ENCODE data around the gene BRI3. TPM values are rescaled to one million over a fixed set of nuclear protein-coding genes. Genes with fewer than 3 reads are reported as not detected.

Gene BRI3
- total RNA-seq, 1 experiment from 2014 or later, result 154 TPM

- H3K27me3 Mint-ChIP-seq (ENCODE audit: insufficient read depth, unreplicated experiment), result no peaks in the 10 kb centered on the region
- TF ChIP-seq CTCF (IDR thresholded peaks at IDR 0.05; ENCODE audit: unreplicated experiment), result no peak
- H3K4me3 Mint-ChIP-seq (ENCODE audit: unreplicated experiment), result no peak overlapping the region
- DNase-seq (ENCODE audit: unreplicated experiment), result no peak
- H3K36me3 Mint-ChIP-seq (ENCODE audit: insufficient read depth, unreplicated experiment), result peaks cover 84% of the 10 kb centered on the region
- POLR2A ChIA-PET, result no interaction called here
- no TSS peak for BruUV-seq (replicated peaks)
- intact Hi-C loops (cut with micrococcal nuclease), result no loop called here
- no peaks in the 10 kb centered on the region for H3K9me3 Mint-ChIP-seq (ENCODE audit: unreplicated experiment)
- no peaks in the 10 kb centered on the region for H3K4me1 Mint-ChIP-seq (ENCODE audit: insufficient read depth, unreplicated experiment)
- CTCF ChIA-PET, result interaction anchor here (0.8 kb wide), 1 partner anchor 19 kb away, joined by 3 read pairs; no protein-coding TSS in a partner anchor
- no peak overlapping the region for H3K27ac Mint-ChIP-seq (ENCODE audit: low read depth, unreplicated experiment)
These were observed 26.5 kb downstream of the BRI3 start for GRCh38 chr7:98307971-98308466.

- intact Hi-C loops (cut with micrococcal nuclease), result no loop called here
- no peaks in the 10 kb centered on the region for H3K27me3 Mint-ChIP-seq (ENCODE audit: insufficient read depth, unreplicated experiment)
- H3K27ac Mint-ChIP-seq (ENCODE audit: low read depth, unreplicated experiment), result no peak overlapping the region
- ChIA-PET POLR2A (no interaction called here), CTCF (interaction anchor here (1.5 kb wide), 1 partner anchor 92 kb away, joined by 3 read pairs; no protein-coding TSS in a partner anchor)
- no peaks in the 10 kb centered on the region for H3K4me1 Mint-ChIP-seq (ENCODE audit: insufficient read depth, unreplicated experiment)
- peaks cover 84% of the 10 kb centered on the region for H3K36me3 Mint-ChIP-seq (ENCODE audit: insufficient read depth, unreplicated experiment)
- no peaks in the 10 kb centered on the region for H3K9me3 Mint-ChIP-seq (ENCODE audit: unreplicated experiment)
- H3K4me3 Mint-ChIP-seq (ENCODE audit: unreplicated experiment), result no peak overlapping the region
- no peak for TF ChIP-seq CTCF (IDR thresholded peaks at IDR 0.05; ENCODE audit: unreplicated experiment)
- DNase-seq (ENCODE audit: unreplicated experiment), result no peak
- BruUV-seq (replicated peaks), result no TSS peak
These were observed 28.1 kb downstream of the BRI3 start for GRCh38 chr7:98309566-98309965.

GRCh38 chr7:98312201-98312600, 30.7 kb downstream of the BRI3 start:
- ChIA-PET CTCF (interaction anchor here (0.5 kb wide), 1 partner anchor 29 kb away, joined by 4 read pairs; no protein-coding TSS in a partner anchor), POLR2A (interaction anchor here (0.7 to 0.9 kb wide), 2 partner anchors 12 to 89 kb away, joined by 3 read pairs; partner anchors contain the start of gene BAIAP2L1)
- TF ChIP-seq CTCF (IDR thresholded peaks at IDR 0.05; ENCODE audit: unreplicated experiment), result no peak
- no peaks in the 10 kb centered on the region for H3K27me3 Mint-ChIP-seq (ENCODE audit: insufficient read depth, unreplicated experiment)
- peak overlapping the region; percentile 16 for H3K27ac Mint-ChIP-seq (ENCODE audit: low read depth, unreplicated experiment)
- H3K4me3 Mint-ChIP-seq (ENCODE audit: unreplicated experiment), result no peak overlapping the region
- BruUV-seq (replicated peaks), result no TSS peak
- no peak for DNase-seq (ENCODE audit: unreplicated experiment)
- no peaks in the 10 kb centered on the region for H3K4me1 Mint-ChIP-seq (ENCODE audit: insufficient read depth, unreplicated experiment)
- intact Hi-C loops (cut with micrococcal nuclease), result no loop called here
- no peaks in the 10 kb centered on the region for H3K9me3 Mint-ChIP-seq (ENCODE audit: unreplicated experiment)
- H3K36me3 Mint-ChIP-seq (ENCODE audit: insufficient read depth, unreplicated experiment), result peaks cover 82% of the 10 kb centered on the region

- no peak for TF ChIP-seq CTCF (IDR thresholded peaks at IDR 0.05; ENCODE audit: unreplicated experiment)
- Mint-ChIP-seq H3K4me3 (ENCODE audit: unreplicated experiment) (no peak overlapping the region), H3K9me3 (ENCODE audit: unreplicated experiment) (no peaks in the 10 kb centered on the region), H3K27ac (ENCODE audit: low read depth, unreplicated experiment) (no peak overlapping the region), H3K36me3 (ENCODE audit: insufficient read depth, unreplicated experiment) (peaks cover 85% of the 10 kb centered on the region), H3K4me1 (ENCODE audit: insufficient read depth, unreplicated experiment) (no peaks in the 10 kb centered on the region), H3K27me3 (ENCODE audit: insufficient read depth, unreplicated experiment) (no peaks in the 10 kb centered on the region)
- POLR2A ChIA-PET, result interaction anchor here (0.6 to 1.7 kb wide), 3 partner anchors 13 to 81 kb away, joined by 3 to 6 read pairs (median 4); no protein-coding TSS in a partner anchor
- intact Hi-C loops (cut with micrococcal nuclease), result no loop called here
- no TSS peak for BruUV-seq (replicated peaks)
- DNase-seq (ENCODE audit: unreplicated experiment), result no peak
- CTCF ChIA-PET, result interaction anchor here (0.6 to 1.6 kb wide), 3 partner anchors 84 to 483 kb away, joined by 3 to 4 read pairs (median 3); no protein-coding TSS in a partner anchor
These were observed 33.0 kb downstream of the BRI3 start for GRCh38 chr7:98314469-98314868.
